Astrocyte (in vitro differentiated cells and primary cell): ENCODE measurements around the gene RPP25L. TPM values are rescaled to one million over a fixed set of nuclear protein-coding genes. Genes with fewer than 3 reads are reported as not detected.

Experiments used
- DNase-seq: peaks from one replicate; pipeline ENCODE4 v3.0.0-alpha.2; 2010; ENCODE audit warnings: low read depth
- FAIRE-seq: peaks from 2 replicates; lab custom pipeline; 2011; peaks lifted over from hg19 to GRCh38; lab: Jason Lieb, UNC
- H2AFZ ChIP-seq: 2 replicates; pipeline ENCODE4 v1.6.0; 2012; ENCODE audit warnings: low read depth, low read length, inconsistent platforms
- H3K27ac ChIP-seq: 2 replicates; pipeline ENCODE4 v1.5.1; 2011; ENCODE audit warnings: low read depth, low read length, inconsistent platforms
- H3K27me3 ChIP-seq: 2 replicates; pipeline ENCODE4 v1.6.0; 2011; ENCODE audit warnings: low read length, inconsistent platforms; ENCODE audit not compliant: insufficient read depth
- H3K36me3 ChIP-seq: 2 replicates; pipeline ENCODE4 v1.5.1; 2011; ENCODE audit warnings: low read length, inconsistent platforms; ENCODE audit not compliant: insufficient read depth
- H3K4me1 ChIP-seq: 2 replicates; pipeline ENCODE4 v1.5.1; 2011; ENCODE audit warnings: low read length, inconsistent platforms; ENCODE audit not compliant: insufficient read depth
- H3K4me2 ChIP-seq: 2 replicates; pipeline ENCODE4 v1.6.0; 2012; ENCODE audit warnings: low read length, inconsistent platforms
- H3K4me3 ChIP-seq: 2 replicates; pipeline ENCODE4 v1.5.1; 2011; ENCODE audit warnings: low read depth, mild to moderate bottlenecking, low read length, inconsistent platforms; ENCODE audit not compliant: insufficient read depth
- H3K79me2 ChIP-seq: 2 replicates; pipeline ENCODE4 v1.6.0; 2012; ENCODE audit warnings: mild to moderate bottlenecking, low read length, inconsistent platforms; ENCODE audit not compliant: insufficient read depth
- H3K9ac ChIP-seq: 2 replicates; pipeline ENCODE4 v1.6.0; 2012; ENCODE audit warnings: mild to moderate bottlenecking, low read length, inconsistent platforms
- H3K9me3 ChIP-seq: 2 replicates; pipeline ENCODE4 v1.5.1; 2012; ENCODE audit warnings: low read depth, mild to moderate bottlenecking, low read length, inconsistent platforms; ENCODE audit not compliant: insufficient read depth
- H4K20me1 ChIP-seq: 2 replicates; pipeline ENCODE4 v1.6.0; 2012; ENCODE audit warnings: low read length, inconsistent platforms; ENCODE audit not compliant: insufficient read depth
- H3K27ac Mint-ChIP-seq: one replicate; pipeline ENCODE4 v1.8.0; 2021; ENCODE audit warnings: mild to moderate bottlenecking, mixed read lengths; ENCODE audit not compliant: unreplicated experiment
- H3K27me3 Mint-ChIP-seq: one replicate; pipeline ENCODE4 v1.8.0; 2021; ENCODE audit warnings: low read depth, mixed read lengths; ENCODE audit not compliant: unreplicated experiment
- H3K36me3 Mint-ChIP-seq: one replicate; pipeline ENCODE4 v1.8.0; 2021; ENCODE audit warnings: low read depth, mixed read lengths; ENCODE audit not compliant: unreplicated experiment
- H3K4me1 Mint-ChIP-seq: one replicate; pipeline ENCODE4 v1.8.0; 2021; ENCODE audit warnings: low read depth, mixed read lengths; ENCODE audit not compliant: unreplicated experiment
- H3K4me3 Mint-ChIP-seq: one replicate; pipeline ENCODE4 v1.8.0; 2021; ENCODE audit warnings: mild to moderate bottlenecking, moderate library complexity, mixed read lengths; ENCODE audit not compliant: unreplicated experiment
- H3K9me3 Mint-ChIP-seq: one replicate; pipeline ENCODE4 v1.8.0; 2021; ENCODE audit warnings: mild to moderate bottlenecking, mixed read lengths; ENCODE audit not compliant: unreplicated experiment
- CTCF ChIP-seq: IDR thresholded peaks from 2 replicates; pipeline ENCODE4 v1.5.1; 2011; ENCODE audit warnings: low read depth, mild to moderate bottlenecking, inconsistent platforms, low read length, moderate library complexity; ENCODE audit not compliant: insufficient read depth
- EZH2 ChIP-seq: IDR thresholded peaks from 2 replicates; pipeline ENCODE4 v1.6.1; 2012; ENCODE audit warnings: mild to moderate bottlenecking, low read length, inconsistent platforms; ENCODE audit not compliant: insufficient read depth
- total RNA-seq: library from RNA; stranded (reverse); gene quantifications from 2 replicates; pipeline ENCODE4 v1.2.1, GENCODE V29; 2021

Gene RPP25L
- total RNA-seq, 1 donor from 2014 or later: 13.9 TPM

- Mint-ChIP-seq H3K36me3 (no peaks in the 10 kb centered on the region), H3K27me3 (peaks cover 47% of the 10 kb centered on the region), H3K4me3 (no peak overlapping the region), H3K4me1 (peaks cover 3% of the 10 kb centered on the region), H3K27ac (no peak overlapping the region), H3K9me3 (no peaks in the 10 kb centered on the region)
- no peaks in the 10 kb centered on the region for H3K9me3 ChIP-seq
- H4K20me1 ChIP-seq: peaks cover 5% of the 10 kb centered on the region
- no peaks in the 10 kb centered on the region for H3K79me2 ChIP-seq
- no peak overlapping the region for H3K4me3 ChIP-seq
- no peak overlapping the region for H3K27ac ChIP-seq
- H2AFZ ChIP-seq: no peak overlapping the region
- H3K4me1 ChIP-seq: no peaks in the 10 kb centered on the region
- H3K9ac ChIP-seq: no peak overlapping the region
- H3K27me3 ChIP-seq: peaks cover 33% of the 10 kb centered on the region
- DNase-seq: no peak
- TF ChIP-seq EZH2 (no peak), CTCF (no peak)
- no peak overlapping the region for H3K4me2 ChIP-seq
- no peaks in the 10 kb centered on the region for H3K36me3 ChIP-seq
- FAIRE-seq: no peak
These were observed 11.0 kb downstream of the RPP25L start for GRCh38 chr9:34600908-34601307.

- H4K20me1 ChIP-seq: peaks cover 5% of the 10 kb centered on the region
- H3K27me3 Mint-ChIP-seq: peaks cover 55% of the 10 kb centered on the region
- no peaks in the 10 kb centered on the region for H3K9me3 ChIP-seq
- H3K9ac ChIP-seq: no peak overlapping the region
- H3K27ac ChIP-seq: no peak overlapping the region
- H3K4me3 ChIP-seq: no peak overlapping the region
- H3K36me3 Mint-ChIP-seq: no peaks in the 10 kb centered on the region
- H3K27me3 ChIP-seq: peaks cover 34% of the 10 kb centered on the region
- H2AFZ ChIP-seq: no peak overlapping the region
- TF ChIP-seq CTCF: no peak
- no peak for TF ChIP-seq EZH2
- peaks cover 3% of the 10 kb centered on the region for H3K4me1 Mint-ChIP-seq
- no peak overlapping the region for H3K4me3 Mint-ChIP-seq
- no peak overlapping the region for H3K4me2 ChIP-seq
- H3K4me1 ChIP-seq: no peaks in the 10 kb centered on the region
- no peaks in the 10 kb centered on the region for H3K36me3 ChIP-seq
- FAIRE-seq: no peak
- H3K27ac Mint-ChIP-seq: no peak overlapping the region
- H3K9me3 Mint-ChIP-seq: no peaks in the 10 kb centered on the region
- no peaks in the 10 kb centered on the region for H3K79me2 ChIP-seq
- DNase-seq: no peak
These were observed 12.4 kb downstream of the RPP25L start for GRCh38 chr9:34599546-34599945.

- peaks cover 2% of the 10 kb centered on the region for H3K9me3 Mint-ChIP-seq
- no peaks in the 10 kb centered on the region for H3K4me1 Mint-ChIP-seq
- Histone ChIP-seq H3K4me3 (no peak overlapping the region), H3K27ac (no peak overlapping the region), H3K9me3 (no peaks in the 10 kb centered on the region), H4K20me1 (no peaks in the 10 kb centered on the region), H3K9ac (no peak overlapping the region), H3K4me2 (no peak overlapping the region), H3K36me3 (no peaks in the 10 kb centered on the region), H3K4me1 (no peaks in the 10 kb centered on the region), H2AFZ (no peak overlapping the region), H3K79me2 (no peaks in the 10 kb centered on the region), H3K27me3 (peaks cover 55% of the 10 kb centered on the region)
- H3K36me3 Mint-ChIP-seq: no peaks in the 10 kb centered on the region
- no peak for DNase-seq
- TF ChIP-seq CTCF (no peak), EZH2 (no peak)
- H3K27ac Mint-ChIP-seq: no peak overlapping the region
- H3K27me3 Mint-ChIP-seq: peaks cover 54% of the 10 kb centered on the region
- H3K4me3 Mint-ChIP-seq: no peak overlapping the region
- FAIRE-seq: no peak
These were observed 17.7 kb downstream of the RPP25L start for GRCh38 chr9:34594177-34594576.
